Erythroblast (primary cell): ENCODE results near the gene GTF2IRD2.
"Not testable (repeated sequence)": the region's sequence is repeated elsewhere in the genome, so short reads cannot be mapped to it uniquely, and the experiment has no call there.

Experiments used
- GATA1 ChIP-seq: IDR thresholded peaks from 2 replicates; pipeline ENCODE4 v1.6.1; 2011; ENCODE audit warnings: low read depth, mild to moderate bottlenecking, control low read depth, low read length, moderate library complexity
- POLR2A ChIP-seq: IDR thresholded peaks from 2 replicates; pipeline ENCODE4 v1.6.1; 2011; ENCODE audit warnings: mild to moderate bottlenecking, low read length

- TF ChIP-seq POLR2A, GATA1: not testable (repeated sequence)
These were observed 86.0 kb downstream of the GTF2IRD2 start for GRCh38 chr7:74765205-74765918.
